NOMO-1 (cell line): ENCODE results near the gene CDC7.
"Not testable (repeated sequence)": the region's sequence is repeated elsewhere in the genome, so short reads cannot be mapped to it uniquely, and the experiment has no call there.

ENCODE experiments used
- DNase-seq, 2 experiments: peaks; one replicate each; lab custom pipeline; 2025; ENCODE audit not compliant: unreplicated experiment in 2 of 2; lab: John Stamatoyannopoulos, UW

CDC7 gene

GRCh38 chr1:91500756-91501522, at the start of gene CDC7:
Gene CDC7, plus strand, starts transcription at chr1:91500851. Its CDS starts 866 bp downstream, at chr1:91501717.
- DNase-seq: peak; percentile 87 to 88

DNA sequence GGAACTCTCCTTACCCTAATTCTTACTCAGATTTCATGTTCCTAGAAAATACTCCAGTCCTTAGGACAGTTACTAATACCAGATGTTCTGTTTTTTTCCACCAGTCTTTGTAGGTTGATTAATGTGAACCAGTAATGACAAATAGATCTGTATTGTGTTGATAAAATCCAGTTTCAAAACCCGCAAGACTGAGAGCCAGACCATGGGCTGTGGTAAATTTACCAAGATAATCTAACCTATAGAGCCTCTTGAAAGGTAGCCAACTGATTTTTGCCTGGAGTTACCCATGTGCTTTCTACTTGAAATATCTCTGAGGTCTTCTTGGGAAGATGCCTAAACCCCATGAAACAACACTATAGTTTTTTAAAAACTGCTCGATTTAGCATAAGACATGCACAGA, 46.5 kb upstream of the CDC7 start:
- DNase-seq: no peak

- DNase-seq: no peak
These were observed 45.3 kb upstream of the CDC7 start for GRCh38 chr1:91455334-91455733.

DNA sequence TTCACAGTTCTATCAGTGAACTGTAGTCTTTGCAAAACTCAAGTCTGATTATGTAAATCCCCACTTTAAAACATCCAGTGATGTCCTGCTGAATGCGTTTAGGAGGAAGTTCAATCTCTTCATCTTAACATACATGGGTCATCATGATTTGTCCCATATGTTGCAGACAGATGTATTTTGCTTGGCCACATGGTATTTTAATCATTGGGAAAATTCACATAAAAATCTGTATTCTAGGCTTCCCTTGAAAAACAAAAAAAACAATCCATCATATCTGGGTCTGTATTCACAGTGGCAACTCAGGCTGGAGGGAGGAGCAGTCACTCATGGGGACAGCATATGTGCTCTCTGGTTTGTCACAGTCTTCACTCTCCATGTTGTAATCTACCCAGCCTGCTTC, 44.8 kb upstream of the CDC7 start:
- DNase-seq: no peak

DNA sequence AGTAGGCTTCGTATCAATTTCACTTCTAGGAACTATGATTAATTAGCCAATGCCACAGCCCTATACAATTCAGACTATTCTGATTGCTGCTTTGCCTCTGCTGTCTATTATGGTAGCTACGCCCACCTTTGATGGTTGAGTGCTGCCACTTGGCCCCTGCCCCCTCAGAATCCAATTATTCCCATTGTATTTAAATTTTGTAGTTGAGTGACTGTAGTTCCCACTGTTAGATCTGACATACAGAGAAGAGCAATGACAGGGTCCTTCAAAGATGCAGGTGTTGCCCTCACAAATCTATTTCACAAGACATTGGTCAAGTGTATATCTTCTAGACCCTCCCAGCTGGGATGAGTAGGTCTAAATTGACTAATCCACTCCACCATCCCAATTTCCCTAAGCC, 35.3 kb upstream of the CDC7 start:
- not testable (repeated sequence) for DNase-seq

DNA sequence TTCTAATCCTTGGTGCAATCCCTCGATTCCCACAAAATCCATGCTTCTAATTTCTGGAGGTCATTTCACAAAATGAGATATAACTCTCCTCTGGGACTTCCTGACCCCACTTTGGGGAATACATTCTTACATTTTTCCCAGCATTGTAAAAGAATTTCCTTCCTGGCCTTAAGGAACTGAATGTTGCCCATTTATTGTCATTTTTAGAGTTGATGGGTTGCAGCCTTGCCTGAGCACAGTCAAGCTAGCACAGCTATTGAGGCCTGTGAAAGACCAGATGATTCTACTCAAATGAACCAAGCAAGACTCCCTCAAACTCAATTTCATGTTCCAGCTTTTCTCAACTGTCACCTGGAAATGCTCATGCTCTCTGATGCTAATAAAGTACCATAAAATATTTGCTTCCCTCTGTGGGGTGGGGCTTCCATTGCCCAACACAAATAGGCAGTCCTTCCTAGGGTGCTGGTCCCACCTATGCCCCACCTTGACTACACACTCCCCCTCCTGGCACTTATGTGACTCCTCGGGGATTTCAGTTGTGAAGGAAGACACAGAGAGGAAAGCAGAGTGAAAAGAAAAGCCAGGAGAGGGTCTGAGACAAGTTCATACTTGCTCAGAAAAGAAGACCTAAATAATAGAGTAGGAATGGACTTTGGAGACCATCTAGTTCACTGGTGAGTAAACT, 24.0 kb upstream of the CDC7 start:
- no peak for DNase-seq

- peak in 1 of 2 experiments; percentile 9 for DNase-seq
These were observed 13.2 kb upstream of the CDC7 start for GRCh38 chr1:91487469-91487868.

GRCh38 chr1:91490501-91490900, 10.2 kb upstream of the CDC7 start:
- no peak for DNase-seq

- no peak for DNase-seq
These were observed 2.6 kb upstream of the CDC7 start for GRCh38 chr1:91498035-91498434.

GRCh38 chr1:91498498-91499245, 2.0 kb upstream of the CDC7 start:
- no peak for DNase-seq

DNA sequence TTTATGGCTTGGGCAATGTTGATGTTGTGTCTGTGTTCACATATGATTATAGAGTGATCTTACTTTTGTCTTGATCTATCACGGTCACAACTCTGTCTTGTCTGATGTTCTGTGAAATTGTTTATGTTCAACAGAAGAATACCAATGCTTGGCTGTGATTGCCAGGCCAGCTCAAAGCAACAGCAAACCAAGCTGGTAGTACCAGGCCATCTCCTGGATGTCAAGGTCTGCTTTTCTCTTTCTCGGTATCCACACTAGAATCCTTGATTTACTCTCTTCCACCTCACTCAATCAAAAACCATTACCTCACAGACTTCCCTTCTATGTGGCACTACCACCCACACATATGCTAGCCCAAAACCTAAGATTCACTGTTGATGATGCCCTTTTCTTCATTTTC, 1.3 kb upstream of the CDC7 start:
- DNase-seq: no peak

DNA sequence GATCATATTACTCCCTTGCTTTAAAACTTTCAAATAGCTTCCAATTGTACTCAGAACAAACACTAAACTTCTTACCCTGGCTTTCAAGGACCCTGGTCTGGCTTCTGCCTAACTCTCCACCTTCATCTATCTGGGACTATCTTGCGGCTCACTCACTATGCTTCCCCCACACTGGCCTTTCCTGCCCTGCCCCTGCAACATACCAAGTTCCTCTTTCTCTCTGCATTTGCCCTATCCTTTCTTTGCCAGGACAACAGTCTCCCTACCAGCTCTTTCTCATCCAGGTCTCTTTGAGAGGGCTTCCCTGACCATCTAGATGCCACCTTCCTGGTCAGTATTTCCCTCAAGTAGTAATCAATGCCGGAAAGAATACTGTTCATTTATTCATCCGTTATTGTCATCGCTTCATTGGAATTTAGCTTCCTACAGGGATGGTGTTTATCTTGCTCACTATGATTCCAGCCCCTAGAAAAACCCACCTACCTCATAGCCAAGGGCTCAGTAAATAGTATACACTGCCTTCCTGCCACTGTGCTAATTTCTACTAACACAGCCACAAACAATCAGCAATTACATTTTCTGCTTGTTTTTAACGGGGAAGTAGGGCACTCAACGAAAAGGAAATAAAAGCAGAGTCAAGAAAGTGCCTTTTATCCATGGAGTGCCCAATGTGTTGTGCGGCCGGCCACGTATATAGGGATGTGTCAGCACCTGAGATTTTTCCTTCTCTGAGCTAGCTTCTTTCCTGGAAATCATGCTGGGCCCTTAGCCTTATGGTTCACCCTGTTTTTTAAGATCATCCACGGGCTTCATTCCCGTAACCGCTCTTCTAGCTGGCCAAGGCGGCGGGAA, 521 bp upstream of the CDC7 start:
- DNase-seq: peak; percentile 62 to 83

- DNase-seq: peak in 1 of 2 experiments; percentile 49
These were observed 836 bp downstream of the CDC7 start for GRCh38 chr1:91501523-91501851.

- DNase-seq: no peak
These were observed 1.5 kb downstream of the CDC7 start for GRCh38 chr1:91501971-91502671.

GRCh38 chr1:91502672-91503184, 2.1 kb downstream of the CDC7 start:
- DNase-seq: no peak

DNA sequence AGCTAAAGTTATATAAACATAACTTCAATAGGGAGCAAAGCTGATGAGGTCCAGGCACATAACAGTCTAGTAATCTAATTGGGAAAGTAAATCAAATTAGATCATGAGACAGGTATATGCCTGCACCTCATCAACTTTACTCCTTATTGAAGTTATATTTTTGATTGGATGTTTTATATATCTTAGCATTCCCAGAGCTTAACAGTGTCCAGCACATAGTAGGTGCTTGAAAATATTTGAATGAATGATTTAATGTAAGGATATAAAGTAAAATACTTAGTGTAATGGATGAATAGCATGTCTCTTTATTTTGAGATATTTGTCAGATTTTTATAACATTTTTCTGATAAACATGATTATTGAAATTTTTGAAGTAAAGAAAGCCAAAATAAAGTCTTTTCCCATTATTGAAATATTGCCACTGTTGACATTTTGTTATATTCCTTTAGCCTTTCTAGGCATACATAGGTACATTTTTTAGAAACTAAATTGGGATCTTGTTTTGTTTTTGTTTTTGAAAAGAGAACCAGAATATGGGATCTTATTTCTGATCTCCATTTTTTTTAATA, 2.8 kb downstream of the CDC7 start:
- DNase-seq: no peak

DNA sequence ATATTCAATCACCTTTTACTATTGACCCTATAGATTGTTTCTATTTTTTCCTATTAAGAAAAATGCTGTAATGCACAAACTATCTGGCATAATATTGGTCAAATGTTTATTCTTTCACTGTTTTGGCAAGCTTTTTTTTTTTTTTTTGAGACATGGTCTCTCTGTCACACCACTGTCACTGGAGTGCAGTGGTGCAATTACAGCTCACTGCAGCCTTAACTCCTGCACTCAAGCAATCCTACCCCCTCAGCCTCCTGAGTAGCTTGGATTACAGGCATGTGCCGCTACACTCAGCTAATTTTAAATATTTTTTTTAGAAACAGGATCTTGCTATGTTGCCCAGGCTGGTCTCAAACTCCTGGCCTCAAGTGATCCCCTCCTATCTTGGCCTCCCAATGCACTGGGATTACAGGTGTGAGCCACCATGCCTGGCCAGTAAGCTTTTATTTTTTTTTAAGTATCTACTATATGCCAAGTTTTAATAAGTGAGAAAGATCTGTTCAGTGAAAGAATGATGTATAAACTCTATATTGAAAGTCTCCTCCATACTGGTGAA, 3.4 kb downstream of the CDC7 start:
- DNase-seq: no peak

DNA sequence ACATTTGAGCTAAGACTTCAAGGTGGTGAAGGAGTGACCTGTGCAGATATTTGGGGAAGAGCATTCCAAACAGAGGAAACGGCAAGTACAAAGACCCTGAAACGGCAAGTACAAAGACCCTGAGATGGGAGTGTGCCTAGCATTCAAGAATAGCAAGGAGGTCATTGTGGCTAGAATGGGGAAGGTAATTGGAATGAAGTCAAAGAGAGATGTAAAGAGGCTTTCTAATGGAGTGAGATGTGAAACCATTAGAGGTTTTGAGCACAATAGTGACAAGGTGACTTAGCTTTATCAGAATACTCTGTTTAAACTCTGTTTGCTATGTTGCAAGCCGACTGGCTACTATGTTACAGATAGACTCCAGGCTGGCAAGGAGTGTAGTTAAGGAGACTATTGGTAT, 4.4 kb downstream of the CDC7 start:
- DNase-seq: no peak

DNA sequence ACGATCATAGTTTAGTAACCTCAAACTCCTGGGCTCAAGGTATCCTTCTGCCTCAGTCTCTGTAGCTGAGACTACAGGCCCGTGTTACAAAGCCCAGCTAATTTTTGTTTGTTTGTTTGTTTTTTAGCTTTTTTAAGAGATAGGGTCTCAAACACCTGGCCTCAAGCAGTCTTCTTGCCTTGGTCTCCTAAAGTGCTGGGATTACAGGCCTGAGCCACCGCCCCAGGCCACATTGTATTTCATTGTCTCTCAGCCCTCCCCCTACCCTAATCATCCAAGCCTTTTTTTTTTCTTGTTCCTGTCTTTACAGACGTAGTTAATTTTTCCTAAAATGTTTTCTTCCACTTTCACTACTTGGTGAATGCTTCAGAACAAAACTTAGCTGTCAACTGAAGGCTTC, 5.4 kb downstream of the CDC7 start:
- no peak for DNase-seq
